ENCODE data around the gene PPIP5K1.

- TF ChIP-seq CTCF (IDR thresholded peaks at IDR 0.05) (no peak), POLR2A (IDR thresholded peaks at IDR 0.05) (no peak)
Measured at GRCh38 chr15:43519196-43519595, 70.8 kb downstream of the PPIP5K1 start.

Data from testis (tissue), 2 donors.